GM12864 (cell line): ENCODE data around the gene CHMP1B.

ENCODE experiments used
- DNase-seq: peaks from one replicate; pipeline ENCODE4 v3.0.0-alpha.2; 2011; ENCODE audit warnings: low read depth
- H3K4me3 ChIP-seq: 2 replicates; pipeline ENCODE4 v1.5.1; 2011; ENCODE audit warnings: mild to moderate bottlenecking, low read depth, low read length, control low read depth
- CTCF ChIP-seq: IDR thresholded peaks from 2 replicates; pipeline ENCODE4 v1.5.1; 2011; ENCODE audit warnings: low read depth, mild to moderate bottlenecking, moderate library complexity, low read length, control low read depth, inconsistent platforms; ENCODE audit errors: missing control alignments

CHMP1B gene

GRCh38 chr18:11874676-11875075 is 23.5 kb downstream of the CHMP1B start:
- H3K4me3 ChIP-seq: no peak overlapping the region
- no peak for DNase-seq
- TF ChIP-seq CTCF: no peak

GRCh38 chr18:11877497-11878135 is 26.4 kb downstream of the CHMP1B start:
- TF ChIP-seq CTCF: no peak
- DNase-seq: no peak
- no peak overlapping the region for H3K4me3 ChIP-seq

GRCh38 chr18:11880586-11881304 is 29.5 kb downstream of the CHMP1B start:
- TF ChIP-seq CTCF: no peak
- DNase-seq: no peak
- no peak overlapping the region for H3K4me3 ChIP-seq

- no peak for TF ChIP-seq CTCF
- DNase-seq: no peak
- H3K4me3 ChIP-seq: no peak overlapping the region
These were observed 31.4 kb downstream of the CHMP1B start for GRCh38 chr18:11882636-11883035.

- no peak overlapping the region for H3K4me3 ChIP-seq
- peak; percentile 27 for DNase-seq
- TF ChIP-seq CTCF: no peak
These were observed 31.9 kb downstream of the CHMP1B start for GRCh38 chr18:11883153-11883552.

- no peak for TF ChIP-seq CTCF
- no peak overlapping the region for H3K4me3 ChIP-seq
- no peak for DNase-seq
These were observed 33.3 kb downstream of the CHMP1B start for GRCh38 chr18:11884396-11885030.
